Testis (tissue), 3 donors: Measurements from ENCODE around the gene SMIM43. TPM values are rescaled to one million over a fixed set of nuclear protein-coding genes. Genes with fewer than 3 reads are reported as not detected.

Source experiments
- DNase-seq: peaks from one replicate; pipeline ENCODE4 v3.0.0-alpha.2; 2019
- H3K27ac ChIP-seq, 2 donors: fragments of 200-600 bp; sonication (generic); one replicate each; pipeline ENCODE4 v1.5.1; 2019
- H3K27me3 ChIP-seq: fragments of 200-600 bp; sonication (generic); one replicate; pipeline ENCODE4 v1.5.1; 2019
- H3K36me3 ChIP-seq: fragments of 200-600 bp; sonication (generic); one replicate; pipeline ENCODE4 v1.5.1; 2017; ENCODE audit warnings: low read depth; ENCODE audit errors: missing control alignments
- H3K4me1 ChIP-seq: fragments of 200-600 bp; sonication (generic); one replicate; pipeline ENCODE4 v1.5.1; 2019
- H3K4me3 ChIP-seq, 2 donors: fragments of 200-600 bp; sonication (generic); one replicate each; pipeline ENCODE4 v1.5.1; 2017 to 2019
- H3K9me3 ChIP-seq: fragments of 200-600 bp; sonication (generic); one replicate; pipeline ENCODE4 v1.5.1; 2017
- CTCF ChIP-seq, 3 experiments: fragments of 450-650 bp in 2 of 3; fragments of 200-600 bp in 1 of 3; sonication (generic) in 1 of 3; IDR thresholded peaks; one replicate each; pipeline ENCODE4 v1.5.1; 2016 to 2019; ENCODE audit warnings: antibody characterized with exemption in 3 of 3, mild to moderate bottlenecking in 2 of 3, moderate library complexity in 1 of 3
- POLR2A ChIP-seq: fragments of 450-650 bp; IDR thresholded peaks from one replicate; pipeline ENCODE4 v1.6.1; 2017; ENCODE audit warnings: antibody characterized with exemption, mild to moderate bottlenecking, moderate library complexity
- WGBS, 2 donors: methylation state at CpG; one replicate each; pipeline ENCODE4 v1.1.5; 2018; 5-methylcytosine and 5-hydroxymethylcytosine counted together
- intact Hi-C: fragments of 100-400 bp; cut with DNase I; formaldehyde crosslinking; loops from one replicate; pipeline ENCODE4 v1.15.1; 2023; ENCODE audit warnings: low total_unique reads
- polyA plus RNA-seq: library from polyadenylated mRNA; stranded (reverse); fragments of 350-450 nt; fragmentation: Illumina TruSeq; extraction: RNeasy Lipid Tissue Mini Kit (QIAGEN cat#74804); gene quantifications from one replicate; pipeline ENCODE4 v1.2.3, GENCODE V29; 2014; ENCODE audit warnings: low read depth, low replicate concordance; ENCODE audit not compliant: insufficient read depth
- total RNA-seq, 2 donors: library from RNA; depleted of rRNA; stranded (reverse); fragments of >200 nt; gene quantifications; one replicate each; pipeline ENCODE4 v1.2.3, GENCODE V29; 2016

The SMIM43 gene
- total and polyA plus RNA-seq, 3 donors from 2014 or later = 0.25 to 0.87 (median 0.30) TPM

- no peaks in the 10 kb centered on the region for H3K9me3 ChIP-seq
- 0% methylated on average over 40 to 48 of the region's 48 CpGs for WGBS, 2 donors
- peak within 1 kb of the TSS; percentile 88 to 90 for H3K4me3 ChIP-seq
- intact Hi-C loops = no loop called here
- no peaks in the 10 kb centered on the region for H3K36me3 ChIP-seq
- peak within 1 kb of the TSS; percentile 90 to 91 for H3K27ac ChIP-seq
- peaks cover 11% of the 10 kb centered on the region for H3K4me1 ChIP-seq
- TF ChIP-seq POLR2A (peak; percentile 84), CTCF (IDR thresholded peaks at IDR 0.05) (no peak)
- peak; percentile 92 for DNase-seq
- H3K27me3 ChIP-seq = no peaks in the 10 kb centered on the region
These were observed 36.2 kb upstream of the SMIM43 start, which contains the start of gene EXOSC9 for GRCh38 chr4:121800961-121801714. Gene EXOSC9, plus strand, starts transcription at chr4:121801323. Its CDS starts 102 bp downstream, at chr4:121801425.

- Histone ChIP-seq H3K36me3 (no peaks in the 10 kb centered on the region), H3K9me3 (no peaks in the 10 kb centered on the region), H3K4me1 (peaks cover 11% of the 10 kb centered on the region), H3K4me3 (peak overlapping the region; percentile 88 to 90), H3K27me3 (no peaks in the 10 kb centered on the region), H3K27ac (peak overlapping the region; percentile 90 to 91)
- intact Hi-C loops = no loop called here
- TF ChIP-seq CTCF (IDR thresholded peaks at IDR 0.05) (no peak), POLR2A (no peak)
- no peak for DNase-seq
- 21 to 27% methylated on average over 8 of the region's 8 CpGs for WGBS, 2 donors
These were observed 35.6 kb upstream of the SMIM43 start for GRCh38 chr4:121800638-121800960.

- Histone ChIP-seq H3K4me3 (peak overlapping the region in 1 of 2 donors; percentile 90), H3K9me3 (no peaks in the 10 kb centered on the region), H3K27ac (peak overlapping the region; percentile 90 to 91), H3K27me3 (no peaks in the 10 kb centered on the region), H3K36me3 (no peaks in the 10 kb centered on the region), H3K4me1 (peaks cover 11% of the 10 kb centered on the region)
- DNase-seq = no peak
- TF ChIP-seq POLR2A (no peak), CTCF (IDR thresholded peaks at IDR 0.05) (no peak)
- 78 to 82% methylated on average over 3 of the region's 3 CpGs for WGBS, 2 donors
- intact Hi-C loops = no loop called here
These were observed 35.0 kb upstream of the SMIM43 start for GRCh38 chr4:121799867-121800501.

- intact Hi-C loops = no loop called here
- WGBS, 2 donors = 76 to 78% methylated on average over 2 of the region's 2 CpGs
- TF ChIP-seq CTCF (IDR thresholded peaks at IDR 0.05) (no peak), POLR2A (no peak)
These were observed 34.4 kb upstream of the SMIM43 start for GRCh38 chr4:121799208-121799823.

More at GRCh38 chr4:121799208-121799823, 34.4 kb upstream of the SMIM43 start:
- DNase-seq = no peak
- peaks cover 11% of the 10 kb centered on the region for H3K4me1 ChIP-seq
- no peak overlapping the region for H3K27ac ChIP-seq
- H3K27me3 ChIP-seq = no peaks in the 10 kb centered on the region
- no peaks in the 10 kb centered on the region for H3K9me3 ChIP-seq
- H3K36me3 ChIP-seq = no peaks in the 10 kb centered on the region
- H3K4me3 ChIP-seq = no peak overlapping the region
